Measurements from ENCODE around the gene KLHL6. TPM values are rescaled to one million over a fixed set of nuclear protein-coding genes. Genes with fewer than 3 reads are reported as not detected.
A peak's percentile ranks its signal among the peaks of the same experiment; 100 is the strongest.
"Not testable (repeated sequence)": the region's sequence is repeated elsewhere in the genome, so short reads cannot be mapped to it uniquely, and the experiment has no call there.

Gene KLHL6
- total RNA-seq, 4 donors from 2014 or later, result 2.1 to 4.5 (median 3.0) TPM

GRCh38 chr3:183513046-183513706 lies 42.3 kb downstream of the KLHL6 start:
- no peak for TF ChIP-seq POLR2A (IDR thresholded peaks at IDR 0.05)
- no peak for TF ChIP-seq CTCF (IDR thresholded peaks at IDR 0.05)
- TF ChIP-seq EP300 (IDR thresholded peaks at IDR 0.05), result no peak
- no peak for DNase-seq (ENCODE audit: low spot score in 2 of 2)

GRCh38 chr3:183511286-183512131 lies 44.0 kb downstream of the KLHL6 start:
- H3K27ac ChIP-seq; H3K27me3 ChIP-seq; DNase-seq (ENCODE audit: low spot score in 2 of 2); H3K36me3 ChIP-seq; H3K9me3 ChIP-seq; H3K4me1 ChIP-seq; H3K4me3 ChIP-seq: not testable (repeated sequence)
- 48 to 57% methylated on average over 14 of the region's 14 CpGs for WGBS, 2 donors

More at GRCh38 chr3:183513046-183513706, 42.3 kb downstream of the KLHL6 start:
- 70 to 72% methylated on average over 6 of the region's 6 CpGs for WGBS, 2 donors
- Histone ChIP-seq H3K4me3 (no peak overlapping the region), H3K27ac (no peak overlapping the region), H3K36me3 (no peaks in the 10 kb centered on the region), H3K27me3 (no peaks in the 10 kb centered on the region), H3K9me3 (no peaks in the 10 kb centered on the region), H3K4me1 (peaks cover 0 to 5% (median 2%) of the 10 kb centered on the region in 4 donors)

GRCh38 chr3:183508821-183509220 lies 46.7 kb downstream of the KLHL6 start:
- H3K27ac ChIP-seq, result no peak overlapping the region
- no peak for DNase-seq (ENCODE audit: low spot score in 2 of 2)
- no peaks in the 10 kb centered on the region for H3K36me3 ChIP-seq
- no peak overlapping the region for H3K4me3 ChIP-seq
- TF ChIP-seq EP300 (IDR thresholded peaks at IDR 0.05) (peak; percentile 54 to 84), POLR2A (IDR thresholded peaks at IDR 0.05) (no peak)
- H3K27me3 ChIP-seq, result no peaks in the 10 kb centered on the region
- H3K4me1 ChIP-seq, result peaks cover 0 to 5% (median 0%) of the 10 kb centered on the region in 4 donors
- WGBS, 2 donors, result 52 to 53% methylated on average over 2 of the region's 2 CpGs
- peaks cover 0 to 13% (median 0%) of the 10 kb centered on the region in 4 donors for H3K9me3 ChIP-seq

- DNase-seq (ENCODE audit: low spot score in 2 of 2), result no peak
- peaks cover 0 to 5% (median 0%) of the 10 kb centered on the region in 4 donors for H3K4me1 ChIP-seq
- WGBS, 2 donors, result 94 to 99% methylated on average over 8 to 11 of the region's 11 CpGs
- TF ChIP-seq EP300 (IDR thresholded peaks at IDR 0.05) (no peak), CTCF (IDR thresholded peaks at IDR 0.05) (no peak), POLR2A (IDR thresholded peaks at IDR 0.05) (no peak)
- H3K9me3 ChIP-seq, result peaks cover 0 to 13% (median 0%) of the 10 kb centered on the region in 4 donors
- peak overlapping the region in 1 of 4 donors; percentile 34 for H3K27ac ChIP-seq
- no peak overlapping the region for H3K4me3 ChIP-seq
- H3K27me3 ChIP-seq, result no peaks in the 10 kb centered on the region
- no peaks in the 10 kb centered on the region for H3K36me3 ChIP-seq
Observed at GRCh38 chr3:183507551-183507950, 48.0 kb downstream of the KLHL6 start.

- peaks cover 0 to 5% (median 0%) of the 10 kb centered on the region in 4 donors for H3K4me1 ChIP-seq
- no peak overlapping the region for H3K27ac ChIP-seq
- H3K9me3 ChIP-seq, result peaks cover 0 to 13% (median 0%) of the 10 kb centered on the region in 4 donors
- H3K27me3 ChIP-seq, result no peaks in the 10 kb centered on the region
- peak in 1 of 2 donors; percentile 8 for DNase-seq (ENCODE audit: low spot score in 2 of 2)
- no peaks in the 10 kb centered on the region for H3K36me3 ChIP-seq
- 76 to 78% methylated on average over 3 of the region's 3 CpGs for WGBS, 2 donors
- TF ChIP-seq POLR2A (IDR thresholded peaks at IDR 0.05) (no peak), CTCF (IDR thresholded peaks at IDR 0.05) (no peak), EP300 (IDR thresholded peaks at IDR 0.05) (peak in 1 of 2 donors; percentile 56)
- no peak overlapping the region for H3K4me3 ChIP-seq
Observed at GRCh38 chr3:183506674-183507320, 48.7 kb downstream of the KLHL6 start.

Measured in tibial nerve (tissue), 4 donors.